G401 (cell line): ENCODE measurements around the gene USF1. TPM values are rescaled to one million over a fixed set of nuclear protein-coding genes. Genes with fewer than 3 reads are reported as not detected.

Source experiments
- DNase-seq: peaks from one replicate; pipeline ENCODE4 v3.0.0-alpha.2; 2015; ENCODE audit warnings: low spot score
- in situ Hi-C: cut with HindIII; loops from 2 replicates; pipeline ENCODE4 v1.10.0; 2016; ENCODE audit warnings: low sequenced_read_pairs, mixed read lengths
- total RNA-seq: library from RNA; depleted of rRNA; stranded (reverse); fragments of >200 nt; shearing (Covaris generic); gene quantifications from 2 replicates; pipeline ENCODE4 v1.2.3, GENCODE V29; 2014; rRNA removed

The USF1 gene
- total RNA-seq: 95.1 and 108 TPM in 2 replicates

- peak; percentile 96 for DNase-seq
- in situ Hi-C loops: loop anchor here (10.0 kb wide), 1 partner anchor 99 kb away; no protein-coding TSS in a partner anchor
Observed at GRCh38 chr1:161045736-161046604, at the start of gene USF1. TSS of gene USF1 (minus strand) at chr1:161045977. CDS start at chr1:161043275, 2,702 bp downstream.

- no peak for DNase-seq
- in situ Hi-C loops: no loop called here
Observed at GRCh38 chr1:161095230-161095629, 49.5 kb upstream of the USF1 start.

GRCh38 chr1:161094481-161094880 lies 48.7 kb upstream of the USF1 start:
- in situ Hi-C loops: no loop called here
- DNase-seq: no peak

- DNase-seq: no peak
- in situ Hi-C loops: no loop called here
Observed at GRCh38 chr1:161092621-161093028, 46.8 kb upstream of the USF1 start.

- no peak for DNase-seq
- in situ Hi-C loops: no loop called here
Observed at GRCh38 chr1:161091796-161092507, 46.2 kb upstream of the USF1 start.

GRCh38 chr1:161091093-161091492 lies 45.3 kb upstream of the USF1 start:
- no peak for DNase-seq
- in situ Hi-C loops: no loop called here

- in situ Hi-C loops: no loop called here
- no peak for DNase-seq
Observed at GRCh38 chr1:161090617-161091016, 44.8 kb upstream of the USF1 start.

- no peak for DNase-seq
- in situ Hi-C loops: no loop called here
Observed at GRCh38 chr1:161089938-161090337, 44.2 kb upstream of the USF1 start.

- DNase-seq: no peak
- in situ Hi-C loops: no loop called here
Observed at GRCh38 chr1:161089251-161089924, 43.6 kb upstream of the USF1 start, which contains the start of gene NECTIN4. TSS of gene NECTIN4 (minus strand) at chr1:161089558. CDS start at chr1:161089296, 262 bp downstream.

GRCh38 chr1:161088587-161089110 lies 42.9 kb upstream of the USF1 start:
- in situ Hi-C loops: no loop called here
- no peak for DNase-seq

- in situ Hi-C loops: no loop called here
- no peak for DNase-seq
Observed at GRCh38 chr1:161086457-161086856, 40.7 kb upstream of the USF1 start.

- DNase-seq: no peak
- in situ Hi-C loops: no loop called here
Observed at GRCh38 chr1:161085165-161085564, 39.4 kb upstream of the USF1 start.

- in situ Hi-C loops: no loop called here
- DNase-seq: no peak
Observed at GRCh38 chr1:161084597-161084988, 38.8 kb upstream of the USF1 start.

GRCh38 chr1:161083748-161084596 lies 38.2 kb upstream of the USF1 start:
- in situ Hi-C loops: no loop called here
- no peak for DNase-seq

GRCh38 chr1:161082996-161083747 lies 37.4 kb upstream of the USF1 start:
- in situ Hi-C loops: no loop called here
- no peak for DNase-seq

GRCh38 chr1:161082483-161082882 lies 36.7 kb upstream of the USF1 start:
- no peak for DNase-seq
- in situ Hi-C loops: no loop called here

GRCh38 chr1:161081519-161081918 lies 35.7 kb upstream of the USF1 start:
- in situ Hi-C loops: no loop called here
- no peak for DNase-seq
